Gastrocnemius medialis (tissue), 4 donors: ENCODE results near the gene LEMD1.

Experiments
- CTCF ChIP-seq, 5 experiments: fragments of 450-650 bp in 3 of 5; fragments of 200-600 bp in 2 of 5; sonication (generic) in 2 of 5; IDR thresholded peaks in 4 of 5; conservative IDR thresholded peaks in 1 of 5; 1 replicate in 4 of 5; 2 replicates in 1 of 5; pipeline ENCODE4 v1.5.1; 2016 to 2019; ENCODE audit warnings: antibody characterized with exemption in 5 of 5, mild to moderate bottlenecking in 3 of 5, moderate library complexity in 3 of 5
- POLR2A ChIP-seq, 2 donors: fragments of 450-650 bp; IDR thresholded peaks; one replicate each; pipeline ENCODE4 v1.6.1; 2017; ENCODE audit warnings: antibody characterized with exemption in 2 of 2, mild to moderate bottlenecking in 2 of 2, moderate library complexity in 2 of 2

DNA sequence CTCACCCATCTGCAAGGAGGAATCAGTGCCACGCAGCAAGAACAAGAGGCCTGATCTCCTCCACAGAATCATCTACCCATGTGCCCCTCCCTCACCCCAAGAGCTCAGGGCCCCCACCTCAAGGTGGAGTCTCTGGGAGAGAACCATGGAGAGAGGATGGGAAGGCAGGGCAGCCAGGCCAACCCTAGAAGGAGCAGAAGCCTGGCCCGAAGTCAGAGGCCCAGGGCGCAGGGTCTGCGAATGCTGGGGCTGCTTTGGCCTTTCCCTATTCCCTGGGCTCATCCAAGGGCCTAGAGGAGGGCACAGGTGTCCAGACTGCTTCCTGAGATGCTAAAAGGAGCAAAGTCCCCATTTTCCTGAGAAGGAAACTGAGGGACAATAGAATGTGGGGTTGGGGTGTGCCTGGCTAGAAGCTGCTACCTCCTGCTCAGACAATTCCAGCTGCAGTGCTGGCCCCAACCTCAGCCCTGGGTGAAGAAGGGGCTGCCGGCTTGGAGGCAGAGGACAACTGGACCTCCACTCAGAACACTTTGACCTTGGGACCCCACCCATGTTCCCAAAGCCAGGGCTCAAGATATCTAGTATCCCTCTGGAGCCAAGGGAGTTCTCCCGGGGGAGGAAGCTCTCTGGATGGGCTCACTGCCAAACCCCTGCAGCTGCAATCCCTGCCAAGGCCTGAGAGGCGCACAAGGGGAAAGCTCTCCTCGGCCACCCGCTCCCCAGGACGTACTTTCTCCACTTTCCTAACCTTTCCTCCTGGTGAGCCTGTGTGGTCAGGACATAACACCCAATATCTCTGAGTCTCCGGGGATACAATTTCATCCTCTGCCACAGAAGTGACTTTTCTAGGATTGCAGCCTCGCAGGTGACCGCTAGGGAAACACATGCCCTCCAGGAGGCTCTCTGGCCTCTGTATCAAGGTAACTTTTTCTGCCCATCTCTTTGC, 16.6 kb upstream of the LEMD1 start:
- TF ChIP-seq CTCF (IDR thresholded peaks at IDR 0.05 in 4 of 5, conservative IDR thresholded peaks at IDR 0.05 in 1 of 5) (peak; percentile 40 to 75 (median 60)), POLR2A (IDR thresholded peaks at IDR 0.05) (no peak)
